ENCODE data around the gene UBE3C.
A peak's percentile ranks its signal among the peaks of the same experiment; 100 is the strongest.
"Not testable (repeated sequence)": the region's sequence is repeated elsewhere in the genome, so short reads cannot be mapped to it uniquely, and the experiment has no call there.

Gene UBE3C

DNA sequence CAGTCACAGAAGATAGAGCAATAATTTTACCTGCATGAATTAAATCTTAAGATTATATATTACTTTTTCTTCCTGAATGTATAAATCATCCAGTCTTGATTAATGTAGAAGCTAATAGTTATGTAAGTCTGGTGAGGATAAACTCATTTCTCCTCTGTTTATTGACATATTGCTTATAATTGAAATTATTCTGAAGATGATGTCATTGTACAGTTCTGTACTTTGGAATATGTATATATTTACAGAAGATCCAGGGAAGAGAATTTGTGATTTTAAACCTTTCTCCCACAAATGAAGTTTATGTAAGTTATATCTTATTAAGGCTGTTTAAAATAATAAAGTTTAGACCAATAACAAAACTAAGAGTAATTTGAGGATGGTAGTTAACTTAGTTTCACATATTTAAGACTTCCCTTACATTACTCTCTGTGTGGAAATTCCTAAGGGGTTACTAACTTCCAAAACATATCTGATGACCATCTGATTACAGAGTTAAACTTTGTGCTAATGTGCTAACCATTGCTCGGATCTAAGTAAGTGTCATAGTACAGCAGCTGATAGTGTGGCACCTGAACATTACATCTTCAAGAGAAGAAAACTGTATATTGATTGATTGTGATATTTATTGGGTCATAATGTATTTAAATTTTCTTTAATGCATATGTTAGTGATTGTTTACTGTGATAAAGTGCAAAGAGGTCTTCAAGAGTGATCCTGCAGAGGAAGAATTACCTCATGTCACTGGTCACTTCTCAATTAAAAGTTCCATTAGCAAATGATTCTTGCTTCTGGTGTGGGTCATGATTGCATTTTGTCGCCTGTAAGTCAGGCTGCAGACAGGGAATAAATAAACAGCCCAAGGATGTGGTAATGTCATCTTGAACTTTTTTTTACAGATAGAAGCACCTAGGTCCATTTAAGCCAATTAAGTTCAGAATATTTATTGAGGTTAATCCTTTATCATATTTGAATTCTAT lies 96.9 kb downstream of the UBE3C start:
- DNase-seq (ENCODE audit: low spot score) = no peak

DNA sequence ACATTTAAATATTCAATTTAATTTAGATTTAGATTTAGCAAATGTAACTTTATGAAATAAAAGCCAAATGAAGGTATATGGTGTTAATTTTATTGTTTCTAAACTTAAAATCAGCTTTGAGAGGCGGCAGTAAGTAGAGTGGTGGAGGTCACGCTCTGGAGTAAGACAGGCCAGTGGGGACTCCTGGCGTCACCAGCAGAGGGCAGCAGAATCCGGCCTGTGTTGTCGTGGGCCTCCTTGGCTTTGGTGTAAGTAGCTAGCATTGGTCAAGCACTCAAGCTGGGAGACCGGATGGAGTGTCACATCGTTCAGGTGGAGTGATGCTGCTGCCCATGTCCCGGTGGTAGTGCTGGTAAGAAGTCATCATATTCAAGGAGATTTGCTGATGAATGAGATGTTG lies 99.4 kb downstream of the UBE3C start:
- no peak for DNase-seq (ENCODE audit: low spot score)

GRCh38 chr7:157239571-157240270 lies 101.0 kb downstream of the UBE3C start:
- DNase-seq (ENCODE audit: low spot score) = no peak

DNA sequence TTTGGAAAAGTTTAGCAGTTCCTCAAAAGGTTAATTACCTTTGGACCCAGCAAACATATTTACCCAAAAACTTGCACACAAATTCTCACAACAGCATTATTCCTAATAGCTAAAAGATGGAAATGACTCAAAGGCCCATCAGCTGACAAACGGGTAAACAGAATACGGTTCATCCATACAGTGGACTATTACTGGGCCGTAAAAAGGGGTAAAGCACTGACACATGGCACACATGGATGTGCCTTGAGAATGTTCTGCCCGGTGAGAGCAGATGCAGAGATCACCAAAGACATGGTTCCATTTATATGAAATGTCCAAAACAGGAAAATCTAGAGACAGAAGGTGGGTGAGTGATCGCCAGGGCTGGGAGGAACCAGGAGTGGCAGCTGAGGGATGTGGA lies 102.9 kb downstream of the UBE3C start:
- no peak for DNase-seq (ENCODE audit: low spot score)

DNA sequence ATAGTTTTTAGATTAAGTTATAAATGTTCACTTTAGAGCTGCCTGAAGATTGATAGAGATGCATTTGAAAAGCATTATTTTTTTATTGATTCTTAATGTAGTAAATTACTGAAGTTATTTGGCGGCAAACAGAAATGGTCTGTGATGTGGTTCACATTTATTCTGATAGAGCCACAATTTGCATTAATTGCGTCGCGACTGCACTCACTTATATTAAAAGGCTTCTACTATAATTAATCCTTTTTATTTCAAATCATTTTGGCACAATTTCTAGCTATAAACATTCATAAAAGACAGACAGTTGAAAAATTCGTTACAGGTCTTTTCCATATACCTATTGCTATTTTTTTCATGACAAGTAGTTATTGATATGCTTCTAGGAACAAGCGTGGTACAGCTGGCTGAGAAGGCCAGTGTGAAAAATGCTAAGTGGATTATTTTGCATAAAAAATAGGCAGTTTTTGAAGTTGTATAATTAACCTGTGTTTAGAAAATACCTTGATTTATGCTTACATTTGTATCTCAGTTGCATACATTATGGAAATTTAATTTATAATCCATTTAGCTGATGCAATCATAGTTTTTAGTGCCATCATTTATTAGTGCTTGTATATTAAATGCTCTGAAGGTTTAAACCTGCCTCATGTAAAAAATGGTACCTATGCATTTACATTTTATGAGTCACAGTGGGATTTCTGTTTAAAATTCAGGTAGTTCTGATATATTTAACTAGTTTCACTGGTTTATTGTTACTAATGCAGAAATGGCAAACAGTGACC lies 106.0 kb downstream of the UBE3C start:
- no peak for DNase-seq (ENCODE audit: low spot score)

DNA sequence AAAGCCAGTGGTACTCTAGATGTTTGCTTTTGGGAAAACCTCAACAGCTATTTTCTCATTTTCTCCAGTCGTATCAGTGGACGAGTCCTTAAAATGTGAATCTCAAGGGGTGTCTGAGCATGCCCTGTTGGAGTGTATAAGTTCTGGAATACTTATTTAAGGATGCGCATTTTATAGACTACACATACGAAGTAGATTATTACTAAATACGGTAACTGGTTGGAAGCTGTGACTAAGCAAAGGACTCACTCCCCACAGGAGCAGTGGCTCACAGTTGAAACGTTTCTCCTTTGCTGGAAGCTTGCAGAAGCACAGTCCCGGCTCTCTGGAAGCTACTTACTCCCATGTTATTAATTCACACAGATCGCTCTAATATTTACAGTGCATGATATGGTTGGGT lies 107.3 kb downstream of the UBE3C start:
- DNase-seq (ENCODE audit: low spot score) = no peak

DNA sequence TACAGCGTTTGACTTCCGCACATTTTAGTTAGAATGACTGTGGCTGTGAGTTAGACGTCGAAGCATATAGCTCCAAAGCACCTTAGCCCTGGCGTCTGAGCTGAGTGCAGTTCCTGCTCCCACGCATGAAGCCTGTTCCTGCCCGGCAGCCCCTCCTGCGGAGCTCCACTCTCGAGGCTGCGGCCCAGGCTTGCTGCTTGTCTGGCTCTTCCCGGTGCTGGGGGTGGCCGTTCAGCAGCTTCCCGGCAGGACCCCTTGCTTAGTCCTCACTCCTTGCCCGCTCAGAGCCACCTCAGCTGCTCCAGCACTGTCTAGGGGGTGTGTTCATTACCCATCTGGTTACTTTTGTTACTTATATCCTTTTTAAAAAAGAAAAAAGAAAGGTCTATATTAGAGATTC lies 109.9 kb downstream of the UBE3C start:
- DNase-seq (ENCODE audit: low spot score) = no peak

DNA sequence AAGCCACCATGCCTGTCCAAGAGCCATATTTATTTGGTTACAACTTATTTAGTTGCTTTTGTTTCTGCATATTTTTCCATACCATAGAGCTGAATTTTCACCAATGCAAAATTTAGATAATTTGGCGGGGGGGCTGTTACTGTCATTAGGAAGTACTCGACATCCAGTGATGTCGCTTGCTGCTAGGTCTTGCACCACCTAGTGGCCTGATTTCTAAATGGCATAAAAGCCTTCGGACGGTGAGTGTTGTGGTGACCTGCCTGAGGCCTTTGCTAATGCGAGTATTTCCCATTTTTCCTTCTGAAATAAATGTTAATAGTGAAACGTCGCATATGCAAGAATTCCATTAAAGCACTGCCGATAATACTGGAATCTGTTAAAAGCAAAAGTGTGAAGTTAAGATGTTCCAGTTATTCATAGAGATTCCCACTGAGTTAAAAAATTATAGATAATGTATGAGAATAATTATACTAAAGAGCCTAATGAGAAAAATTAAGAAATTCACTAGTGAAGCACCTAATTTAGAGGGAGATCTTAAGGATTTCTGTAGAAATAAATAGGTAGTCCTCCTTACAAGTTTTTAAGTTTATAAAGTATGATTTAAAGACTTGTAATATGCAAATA lies 112.0 kb downstream of the UBE3C start:
- peak; percentile 30 for DNase-seq (ENCODE audit: low spot score)

GRCh38 chr7:157251817-157252216 lies 113.1 kb downstream of the UBE3C start:
- not testable (repeated sequence) for DNase-seq (ENCODE audit: low spot score)

DNA sequence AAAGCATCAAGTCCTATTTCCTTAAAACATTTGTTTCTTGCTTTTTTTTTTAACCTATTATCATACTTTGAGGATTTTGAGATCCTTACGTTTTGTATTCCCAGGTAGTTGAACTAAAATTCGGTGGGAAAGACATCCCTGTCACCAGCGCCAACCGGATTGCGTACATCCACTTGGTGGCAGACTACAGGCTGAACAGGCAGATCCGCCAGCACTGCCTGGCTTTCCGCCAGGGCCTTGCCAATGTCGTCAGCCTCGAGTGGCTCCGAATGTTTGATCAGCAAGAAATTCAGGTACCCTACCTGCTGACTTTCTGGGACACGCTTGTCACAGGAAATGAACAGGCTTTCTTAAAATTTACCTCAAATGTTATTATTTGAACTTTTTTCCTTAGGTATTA lies 115.1 kb downstream of the UBE3C start:
- peak; percentile 68 for DNase-seq (ENCODE audit: low spot score)

GRCh38 chr7:157254781-157255180 lies 116.1 kb downstream of the UBE3C start:
- not testable (repeated sequence) for DNase-seq (ENCODE audit: low spot score)

- no peak for DNase-seq (ENCODE audit: low spot score)
Observed at GRCh38 chr7:157255201-157255606, 116.5 kb downstream of the UBE3C start.

GRCh38 chr7:157263156-157263555 lies 124.4 kb downstream of the UBE3C start:
- DNase-seq (ENCODE audit: low spot score) = no peak

GRCh38 chr7:157265051-157265450 lies 126.3 kb downstream of the UBE3C start:
- no peak for DNase-seq (ENCODE audit: low spot score)

DNA sequence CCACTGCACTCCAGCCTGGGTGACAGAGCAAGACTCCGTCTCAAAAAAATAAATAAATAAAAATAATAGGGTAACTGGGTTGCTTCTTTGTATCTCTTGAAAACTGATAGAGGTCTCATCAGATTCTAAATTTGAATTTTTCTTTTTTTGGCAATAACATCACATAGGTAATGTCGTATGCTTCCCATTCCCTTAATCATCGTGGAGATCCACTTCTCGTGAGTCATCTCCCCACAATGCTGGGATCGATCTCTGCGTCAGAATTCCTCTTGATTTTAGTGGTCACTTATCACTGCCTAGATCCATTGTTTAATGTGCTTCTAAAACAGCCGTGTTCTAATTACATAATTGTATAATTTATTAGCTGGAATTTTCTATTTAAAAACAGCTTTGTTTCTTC lies 127.5 kb downstream of the UBE3C start:
- no peak for DNase-seq (ENCODE audit: low spot score)

DNA sequence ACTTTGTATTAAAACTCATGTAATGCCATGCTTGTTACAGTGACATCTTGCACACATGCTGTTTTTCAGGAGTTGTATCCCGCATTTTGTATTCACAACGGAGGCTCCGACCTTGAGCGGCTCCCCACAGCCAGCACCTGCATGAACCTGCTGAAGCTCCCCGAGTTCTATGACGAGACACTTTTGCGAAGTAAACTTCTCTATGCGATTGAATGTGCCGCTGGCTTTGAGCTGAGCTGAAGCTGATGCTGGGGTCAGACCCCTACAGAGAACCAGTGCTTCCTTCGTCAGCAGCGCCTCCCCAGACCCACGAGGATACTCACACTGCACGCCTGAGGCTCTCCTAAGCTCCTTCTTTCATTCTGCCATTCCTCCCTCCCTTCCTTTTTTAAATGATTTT lies 128.8 kb downstream of the UBE3C start:
- DNase-seq (ENCODE audit: low spot score) = no peak

DNA sequence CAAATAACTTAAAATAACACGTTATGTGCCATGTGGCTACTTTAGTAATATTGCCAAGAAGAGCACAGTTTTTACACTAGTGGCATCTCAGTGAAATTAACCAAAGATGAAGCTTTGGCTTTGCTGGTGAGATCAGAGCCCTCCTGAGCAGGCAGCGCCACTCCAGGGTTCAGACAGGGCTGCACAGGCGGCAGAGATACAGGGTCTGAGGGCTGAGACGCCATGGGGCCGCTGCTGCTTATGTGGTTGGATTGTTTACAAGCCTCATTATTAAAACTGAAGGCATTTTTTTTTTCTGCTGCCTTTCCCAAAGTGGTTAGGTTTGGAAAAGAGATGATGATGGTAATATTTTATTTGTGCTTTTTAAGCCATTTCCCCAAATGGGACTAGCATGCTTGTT lies 129.2 kb downstream of the UBE3C start:
- no peak for DNase-seq (ENCODE audit: low spot score)

- DNase-seq (ENCODE audit: low spot score) = no peak
Observed at GRCh38 chr7:157268540-157268939, 129.8 kb downstream of the UBE3C start.

GRCh38 chr7:157269341-157270059 lies 130.8 kb downstream of the UBE3C start:
- DNase-seq (ENCODE audit: low spot score) = no peak

GRCh38 chr7:157270060-157270444 lies 131.3 kb downstream of the UBE3C start:
- no peak for DNase-seq (ENCODE audit: low spot score)

DNA sequence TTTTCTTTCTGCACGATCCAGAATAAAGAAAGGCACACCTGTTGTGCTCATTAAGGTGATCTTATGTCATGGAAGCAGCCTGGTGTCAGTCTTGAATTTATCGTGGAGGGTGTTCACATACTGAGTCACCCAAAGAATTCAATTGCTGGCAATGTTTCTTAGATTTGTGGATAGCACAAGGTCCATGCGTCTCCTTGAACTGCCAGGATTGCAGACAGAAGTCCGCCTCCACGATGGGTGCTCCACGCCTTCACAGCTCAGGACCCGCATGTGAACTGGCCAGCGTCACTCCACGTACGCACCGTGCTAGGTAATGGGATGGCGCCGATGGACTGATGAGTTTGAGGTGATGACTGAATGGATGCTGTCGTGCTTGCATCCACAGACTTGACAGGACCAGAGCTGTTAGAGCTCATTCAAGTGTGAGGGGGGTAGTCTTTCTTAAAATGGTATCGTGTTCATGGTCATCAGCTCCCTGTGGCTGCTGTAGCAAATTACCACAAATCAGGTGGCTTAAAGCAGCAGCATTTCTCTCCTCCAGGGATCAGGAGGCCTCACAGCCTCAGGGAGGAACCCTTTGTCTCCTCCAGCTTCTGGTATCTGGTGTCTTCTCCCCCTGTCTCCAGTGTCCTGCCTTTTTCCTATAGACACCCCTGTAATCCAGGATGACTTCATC lies 132.7 kb downstream of the UBE3C start:
- no peak for DNase-seq (ENCODE audit: low spot score)
